Inflammatory macrophage treated with lipopolysaccharide for 1 hour (primary cell): ENCODE results near the gene B3GNT2.

ENCODE experiments used
- DNase-seq, 2 donors: peaks; one replicate each; pipeline ENCODE4 v3.0.0-alpha.2; 2020 to 2022

Gene B3GNT2

GRCh38 chr2:62248226-62248625, 52.3 kb downstream of the B3GNT2 start:
- no peak for DNase-seq

- DNase-seq: no peak
These were observed 54.3 kb downstream of the B3GNT2 start for GRCh38 chr2:62250239-62250638.

- no peak for DNase-seq
These were observed 58.7 kb downstream of the B3GNT2 start for GRCh38 chr2:62254424-62255266.

- DNase-seq: no peak
These were observed 61.6 kb downstream of the B3GNT2 start for GRCh38 chr2:62257466-62257865.

GRCh38 chr2:62263076-62263715, 67.3 kb downstream of the B3GNT2 start:
- DNase-seq: no peak

- DNase-seq: no peak
These were observed 68.3 kb downstream of the B3GNT2 start for GRCh38 chr2:62264186-62264585.

GRCh38 chr2:62265106-62265505, 69.2 kb downstream of the B3GNT2 start:
- peak; percentile 84 to 90 for DNase-seq

GRCh38 chr2:62266433-62267038, 70.6 kb downstream of the B3GNT2 start:
- DNase-seq: peak; percentile 29 to 37

GRCh38 chr2:62267696-62268095, 71.8 kb downstream of the B3GNT2 start:
- DNase-seq: peak; percentile 72 to 75

- peak in 1 of 2 donors; percentile 65 for DNase-seq
These were observed 72.8 kb downstream of the B3GNT2 start for GRCh38 chr2:62268681-62269188.

- no peak for DNase-seq
These were observed 74.8 kb downstream of the B3GNT2 start for GRCh38 chr2:62270728-62271127.
